GM12875 (cell line): ENCODE measurements around the gene MCM3AP.
"Not testable (repeated sequence)": the region's sequence is repeated elsewhere in the genome, so short reads cannot be mapped to it uniquely, and the experiment has no call there.

Source experiments
- H3K4me3 ChIP-seq: one replicate; pipeline ENCODE4 v1.5.1; 2011; ENCODE audit warnings: low read depth, low read length, control low read depth
- CTCF ChIP-seq: IDR thresholded peaks from 2 replicates; pipeline ENCODE4 v1.5.1; 2011; ENCODE audit warnings: low read depth, mild to moderate bottlenecking, control low read depth, inconsistent platforms, low read length, moderate library complexity, borderline replicate concordance; ENCODE audit not compliant: insufficient read depth

The MCM3AP gene

GRCh38 chr21:46229133-46229922 lies 56.1 kb downstream of the MCM3AP start:
- H3K4me3 ChIP-seq = peak overlapping the region; percentile 87
- peak; percentile 70 for TF ChIP-seq CTCF

- H3K4me3 ChIP-seq = peak within 1 kb of the TSS; percentile 88
- 0 out of 2 replicates have a peak, but pooled peaks have one; percentile 0 for TF ChIP-seq CTCF
These were observed 56.9 kb downstream of the MCM3AP start, which contains the start of gene LSS for GRCh38 chr21:46228345-46229051. Gene LSS, minus strand, starts transcription at chr21:46228774. Its CDS starts 29 bp downstream, at chr21:46228745.

DNA sequence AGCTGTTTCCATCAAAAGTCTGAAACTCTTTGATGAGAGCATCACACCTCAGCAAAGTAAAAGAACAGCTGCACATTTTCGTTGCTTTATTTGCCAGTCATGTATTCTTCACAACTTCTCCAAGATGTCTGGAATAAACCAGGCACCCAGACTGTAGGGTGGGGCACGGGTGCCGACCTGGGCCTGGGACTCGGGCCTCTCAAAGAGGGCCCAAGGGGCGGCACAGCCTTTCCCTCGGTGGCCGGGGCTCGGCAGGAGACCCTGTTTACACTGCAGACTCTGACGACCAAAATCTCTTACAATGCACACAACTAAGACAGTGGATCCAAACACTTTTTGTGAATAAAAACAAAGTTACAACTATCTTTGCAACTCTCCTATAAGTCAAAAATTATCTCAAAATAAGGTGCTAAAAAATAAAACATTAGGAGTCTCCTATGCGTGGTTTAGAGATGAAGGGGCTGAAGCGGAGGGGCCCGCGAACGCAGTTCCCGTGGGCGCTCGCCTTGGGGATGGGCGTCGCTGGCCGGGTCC lies 57.5 kb downstream of the MCM3AP start:
- H3K4me3 ChIP-seq = peak overlapping the region; percentile 88
- no peak for TF ChIP-seq CTCF

- peak overlapping the region; percentile 88 for H3K4me3 ChIP-seq
- TF ChIP-seq CTCF = no peak
These were observed 58.4 kb downstream of the MCM3AP start for GRCh38 chr21:46226920-46227599.

DNA sequence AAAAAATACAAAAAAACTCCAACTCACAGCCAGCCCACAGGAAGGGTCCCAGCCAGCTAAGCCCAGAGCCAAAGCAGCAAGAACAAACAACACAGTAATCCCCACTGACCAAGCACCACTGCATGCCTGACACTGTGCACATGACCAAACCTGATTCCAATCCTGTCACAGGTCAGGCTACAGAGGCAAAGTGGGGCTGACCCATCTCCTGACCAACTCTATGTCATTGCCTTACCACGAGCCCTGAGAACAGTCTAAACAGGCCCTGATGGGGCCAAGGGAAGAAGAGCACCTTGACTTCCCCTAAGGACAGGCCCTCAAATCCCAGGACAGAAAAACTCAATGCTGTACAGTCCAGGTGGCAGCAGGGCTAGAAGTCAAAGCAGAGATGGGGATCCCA lies 59.3 kb downstream of the MCM3AP start:
- H3K4me3 ChIP-seq = no peak overlapping the region
- no peak for TF ChIP-seq CTCF

DNA sequence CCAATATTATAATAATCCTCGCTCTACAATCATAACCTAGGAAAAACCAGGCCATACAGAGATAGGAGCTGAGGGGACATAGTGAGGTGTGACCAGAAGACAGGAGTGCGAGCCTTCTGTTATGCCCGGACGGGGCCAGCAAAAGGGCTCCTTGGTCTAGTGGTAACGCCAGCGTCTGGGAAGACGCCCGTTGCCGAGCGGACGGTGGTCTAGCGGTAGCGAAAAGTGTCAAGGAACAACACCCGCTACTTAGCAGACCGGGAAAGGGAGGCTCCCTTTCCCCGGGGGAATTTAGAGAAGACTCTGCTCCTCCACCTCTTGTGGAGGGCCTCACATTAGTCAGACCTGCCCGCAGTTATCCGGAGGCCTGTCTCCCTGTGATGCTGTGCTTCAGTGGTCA lies 61.8 kb downstream of the MCM3AP start:
- H3K4me3 ChIP-seq = not testable (repeated sequence)

GRCh38 chr21:46223217-46223616 lies 62.2 kb downstream of the MCM3AP start:
- TF ChIP-seq CTCF = no peak
- no peak overlapping the region for H3K4me3 ChIP-seq
